Body of pancreas (tissue), 4 donors: ENCODE measurements around the gene SLF2.

Source experiments
- CTCF ChIP-seq, 7 experiments: fragments of 450-650 bp in 4 of 7; fragments of 200-600 bp in 3 of 7; sonication (generic) in 3 of 7; IDR thresholded peaks; one replicate each; pipeline ENCODE4 v1.5.1; 2016 to 2019; ENCODE audit warnings: antibody characterized with exemption in 7 of 7
- POLR2A ChIP-seq, 3 donors: fragments of 450-650 bp; IDR thresholded peaks; one replicate each; pipeline ENCODE4 v1.6.1; 2016; ENCODE audit warnings: antibody characterized with exemption in 3 of 3, mild to moderate bottlenecking in 2 of 3

GRCh38 chr10:100901051-100901450, 11.7 kb upstream of the SLF2 start:
- TF ChIP-seq CTCF (IDR thresholded peaks at IDR 0.05) (no peak), POLR2A (IDR thresholded peaks at IDR 0.05) (no peak)
